Activated T-cell treated with anti-CD3 and anti-CD28 coated beads for 1 hour (primary cell): ENCODE data around the gene ANKS3.

Source experiments
- DNase-seq: peaks from one replicate; pipeline ENCODE4 v3.0.0-alpha.2; 2020; ENCODE audit warnings: low read depth

Gene ANKS3

GRCh38 chr16:4726616-4727015 lies 7.5 kb downstream of the ANKS3 start:
- DNase-seq, result no peak

DNA sequence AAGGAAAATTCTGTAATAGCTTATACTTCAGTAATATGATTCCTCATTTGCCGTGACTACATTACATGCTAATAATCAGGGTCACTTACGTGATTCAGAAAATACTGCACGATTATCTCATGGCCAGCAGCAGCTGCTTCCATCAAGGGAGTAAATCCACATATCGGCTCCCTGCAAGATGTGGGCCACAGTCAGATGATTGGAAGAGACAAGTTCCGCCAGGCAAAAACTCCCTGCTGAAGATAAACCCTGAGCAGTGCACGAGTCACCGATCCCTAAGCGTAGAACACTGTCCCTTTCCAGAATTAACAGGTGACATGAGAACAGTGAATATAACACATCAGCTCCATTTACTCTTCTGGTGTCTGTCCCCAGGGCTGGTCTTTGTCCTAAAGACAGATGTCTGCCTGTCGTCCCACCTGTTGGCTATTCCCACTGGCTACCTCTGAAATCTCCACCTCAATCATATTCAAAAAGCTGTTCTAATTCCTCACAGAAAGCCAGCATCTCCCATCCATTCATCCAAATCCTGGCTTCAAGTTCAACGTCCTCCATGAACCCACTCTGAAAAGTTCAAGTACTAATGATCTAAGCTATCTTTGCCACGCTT lies 9.3 kb downstream of the ANKS3 start:
- no peak for DNase-seq

- no peak for DNase-seq
Observed at GRCh38 chr16:4723071-4723767, 10.9 kb downstream of the ANKS3 start.

DNA sequence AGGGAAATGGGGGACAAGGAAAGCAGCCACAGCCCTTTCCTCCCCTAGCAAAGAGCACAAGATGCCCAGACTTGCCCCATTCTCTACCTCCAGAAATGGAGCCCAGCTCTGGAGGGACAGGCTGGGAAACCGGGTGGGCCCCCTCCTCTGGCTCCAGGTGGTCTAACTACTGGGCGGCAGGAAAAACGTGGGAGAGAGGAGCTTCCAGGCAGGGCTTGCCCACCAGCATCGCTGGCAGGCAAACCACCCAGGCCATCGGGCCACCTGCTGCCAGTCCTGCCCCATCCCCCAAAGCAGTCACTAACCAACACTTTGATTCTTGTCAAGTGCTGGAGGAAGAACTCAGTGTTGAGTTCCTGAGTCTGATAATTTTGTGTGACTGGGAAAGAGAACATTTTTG lies 15.6 kb downstream of the ANKS3 start:
- DNase-seq, result no peak

GRCh38 chr16:4714996-4715395 lies 19.1 kb downstream of the ANKS3 start:
- no peak for DNase-seq

DNA sequence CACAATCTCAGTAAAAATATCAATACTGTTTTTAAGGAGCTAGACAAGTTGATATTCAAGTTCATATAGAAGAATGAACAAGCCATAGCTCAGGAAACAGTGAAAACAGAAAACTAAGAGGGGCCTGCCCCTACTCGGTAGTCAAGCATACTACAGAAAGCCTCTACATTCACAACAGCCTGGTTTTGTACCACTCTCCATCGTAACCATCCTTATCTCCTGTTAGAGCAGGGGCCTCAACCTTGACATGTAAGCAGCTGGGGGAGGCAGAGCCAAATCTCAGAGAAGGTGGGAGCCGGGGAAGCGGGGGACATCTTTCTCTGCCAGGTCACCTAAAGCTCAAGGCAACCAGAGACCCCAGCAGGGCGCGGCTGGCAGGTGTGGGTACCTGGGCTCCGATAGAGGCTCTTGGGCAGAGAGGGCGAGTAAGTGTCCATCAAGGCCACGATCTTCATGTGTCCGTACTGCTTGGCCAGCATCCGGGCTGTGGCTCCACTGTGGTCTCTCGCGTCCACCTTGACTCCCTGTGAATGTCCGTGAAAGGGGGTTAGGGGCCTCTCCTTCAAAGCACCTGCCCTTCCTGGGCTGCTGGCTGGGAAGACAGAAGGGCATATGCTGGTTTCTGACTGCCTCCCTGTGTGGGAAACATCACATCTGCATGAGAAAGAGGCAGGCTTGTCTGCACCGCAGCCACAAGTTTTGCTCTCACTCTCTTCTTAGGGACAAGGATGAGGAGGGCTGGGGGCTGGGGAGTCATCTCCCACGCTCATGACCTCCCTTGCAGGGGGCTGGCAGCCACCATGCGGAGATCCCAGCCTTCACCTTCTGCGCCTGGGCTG lies 20.2 kb downstream of the ANKS3 start:
- no peak for DNase-seq

GRCh38 chr16:4709481-4709880 lies 24.6 kb downstream of the ANKS3 start:
- DNase-seq, result no peak

GRCh38 chr16:4706871-4707270 lies 27.2 kb downstream of the ANKS3 start:
- no peak for DNase-seq

- no peak for DNase-seq
Observed at GRCh38 chr16:4704913-4705312, 29.2 kb downstream of the ANKS3 start.

DNA sequence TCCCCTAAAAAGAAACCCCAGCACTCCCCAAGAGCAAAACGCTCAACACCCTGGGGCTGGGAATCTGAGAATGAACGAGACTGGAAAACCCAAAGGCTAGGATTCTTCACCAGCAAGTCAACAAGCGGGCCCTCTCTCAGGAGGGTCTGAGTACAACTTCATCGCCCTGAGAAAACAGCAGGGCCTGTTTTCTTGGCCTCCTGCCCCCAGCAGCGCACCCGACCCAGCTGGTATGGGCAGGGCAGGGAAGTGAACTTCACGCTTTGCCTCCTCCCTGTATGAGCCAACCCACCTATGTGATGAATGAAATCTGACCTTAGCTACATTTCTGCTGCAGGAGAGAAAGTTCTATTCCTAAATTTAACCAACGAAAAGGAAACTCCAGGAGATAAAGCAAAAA lies 29.6 kb downstream of the ANKS3 start:
- DNase-seq, result no peak

DNA sequence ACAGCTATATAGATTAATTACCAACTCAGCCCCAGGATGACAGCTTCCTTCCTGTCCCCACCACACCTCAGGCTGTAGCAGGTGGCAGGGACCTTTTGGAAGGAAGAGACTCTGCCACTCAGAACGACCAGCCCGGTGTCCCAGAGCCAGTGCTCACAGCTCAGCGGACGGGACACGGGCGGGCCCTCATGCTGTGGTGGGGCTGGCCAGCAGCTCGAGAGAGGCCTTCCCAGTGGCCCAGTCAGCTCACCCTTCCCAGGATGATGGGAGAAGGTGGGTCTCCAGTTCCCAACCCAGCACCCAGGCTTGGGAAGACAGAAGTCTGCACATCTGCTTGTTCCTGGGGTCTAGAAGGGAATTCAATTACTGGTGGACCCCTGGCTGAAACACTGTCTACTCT lies 30.2 kb downstream of the ANKS3 start:
- no peak for DNase-seq

GRCh38 chr16:4702466-4702808 lies 31.6 kb downstream of the ANKS3 start:
- no peak for DNase-seq

DNA sequence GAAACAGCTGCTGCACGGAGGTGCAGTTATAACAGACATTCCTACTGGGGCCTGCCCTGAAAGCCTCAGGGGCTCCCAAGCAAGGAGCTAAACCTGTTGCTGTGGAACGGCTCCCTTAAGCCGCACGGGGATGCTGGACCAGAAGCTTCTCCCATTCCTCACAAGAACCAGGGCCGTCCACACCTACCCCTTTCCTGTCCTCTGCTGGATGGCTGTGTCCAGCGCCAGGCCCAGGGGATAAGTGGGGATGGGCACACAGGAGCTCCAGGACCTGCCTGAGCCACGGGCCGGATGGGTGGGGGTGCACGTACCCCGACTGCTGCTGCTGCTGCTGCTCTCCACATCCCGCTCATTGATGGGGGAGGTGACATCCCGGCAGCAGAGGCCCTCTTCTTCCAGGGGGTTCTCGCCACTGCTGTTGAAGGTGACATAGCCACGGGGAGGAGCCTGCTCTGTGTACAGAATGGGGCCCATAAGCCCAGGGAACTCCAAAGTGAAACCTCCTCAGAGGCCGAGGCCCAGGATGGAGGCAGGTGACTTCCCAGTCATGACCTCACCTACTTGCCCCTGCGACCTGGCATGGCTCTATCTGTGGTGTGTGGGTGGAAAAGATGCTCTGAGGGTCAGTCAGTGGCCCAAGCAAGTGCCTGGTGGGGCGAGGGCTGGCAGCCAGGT lies 32.1 kb downstream of the ANKS3 start:
- DNase-seq, result no peak

- no peak for DNase-seq
Observed at GRCh38 chr16:4700997-4701743, 32.9 kb downstream of the ANKS3 start.

DNA sequence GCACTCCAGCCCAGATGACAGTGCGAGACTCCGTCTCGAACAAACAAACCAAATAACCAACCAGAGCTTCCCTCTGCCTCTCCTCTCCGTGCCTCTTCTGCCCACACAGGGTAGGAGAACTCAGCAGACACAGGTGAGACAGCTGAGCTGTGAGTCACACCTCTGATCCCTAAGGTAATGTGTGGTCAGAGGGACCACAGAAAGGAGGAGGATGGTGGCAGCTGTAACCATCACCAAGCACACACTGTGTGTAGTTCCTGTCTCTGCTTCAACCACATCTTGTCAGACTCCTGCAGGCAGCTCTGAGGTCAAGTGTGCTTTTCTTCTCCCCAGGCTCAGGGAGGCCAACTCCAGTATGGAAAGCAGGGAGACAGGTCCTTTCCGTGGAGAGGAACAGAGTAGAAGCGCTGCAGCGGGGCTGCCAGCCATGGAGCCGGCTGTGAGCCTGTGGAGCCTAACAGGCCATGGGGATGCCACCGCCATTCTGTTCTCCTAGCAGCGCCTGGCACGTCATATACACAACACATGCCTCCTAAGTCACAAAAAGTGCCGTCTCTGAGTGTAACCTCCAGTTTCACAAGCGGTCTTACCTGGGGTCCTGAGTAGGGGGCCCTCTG lies 33.6 kb downstream of the ANKS3 start:
- DNase-seq, result no peak

DNA sequence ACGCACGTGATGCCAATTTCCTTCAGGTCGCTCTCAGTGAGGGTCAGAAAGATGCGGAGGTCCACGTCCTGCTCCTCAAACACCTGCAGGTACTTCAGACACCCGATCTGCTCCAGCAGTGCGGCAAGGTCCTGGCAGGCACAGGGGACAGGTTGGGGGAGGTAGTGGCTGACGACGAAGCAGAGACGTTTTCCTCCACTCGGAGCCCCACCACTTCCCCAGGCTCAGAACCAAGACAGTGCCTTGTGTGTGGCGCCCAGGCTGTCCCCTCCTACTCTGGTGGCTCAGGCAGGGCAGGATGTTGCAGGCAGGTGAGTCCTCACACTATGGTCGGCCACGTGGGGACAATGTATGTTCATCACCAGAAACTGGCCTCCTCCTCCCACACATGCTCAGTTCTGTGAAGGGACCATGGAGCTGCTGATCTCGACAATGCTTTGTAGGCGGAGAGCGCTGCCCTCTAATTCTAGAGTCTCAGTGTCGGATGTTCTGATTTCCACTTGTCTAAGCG lies 35.0 kb downstream of the ANKS3 start:
- DNase-seq, result no peak

GRCh38 chr16:4698321-4699045 lies 35.6 kb downstream of the ANKS3 start:
- DNase-seq, result no peak

DNA sequence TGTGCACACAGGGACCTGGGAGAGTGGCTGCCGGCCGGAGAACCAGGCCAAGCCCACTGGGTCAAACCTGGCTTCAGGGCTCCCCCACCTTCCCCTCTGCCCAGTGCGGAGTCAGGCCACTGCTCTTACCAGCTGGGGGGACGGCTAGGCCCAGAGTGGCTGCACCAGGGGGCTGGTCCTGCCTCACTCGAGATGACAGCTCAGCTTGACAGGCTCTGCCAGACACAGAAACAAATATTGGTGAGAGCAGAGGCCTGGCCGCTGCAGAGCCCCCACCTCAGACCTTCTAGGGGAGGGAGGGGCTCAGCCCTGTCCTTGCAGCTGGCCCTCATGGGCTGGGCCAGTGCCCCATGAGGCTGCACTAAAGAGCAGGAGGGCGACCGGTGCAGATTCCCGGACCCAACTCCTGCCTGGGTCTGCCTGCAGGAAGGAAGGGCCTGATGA lies 36.2 kb downstream of the ANKS3 start:
- no peak for DNase-seq

GRCh38 chr16:4696905-4697847 lies 36.9 kb downstream of the ANKS3 start:
- no peak for DNase-seq
